Endothelial cell of umbilical vein (primary cell): ENCODE measurements around the gene SLC12A3.
"Not testable (repeated sequence)": the region's sequence is repeated elsewhere in the genome, so short reads cannot be mapped to it uniquely, and the experiment has no call there.

Experiments
- EZH2 ChIP-seq: IDR thresholded peaks from 2 replicates; pipeline ENCODE4 v1.6.1; 2012; ENCODE audit warnings: borderline replicate concordance, low read depth, mild to moderate bottlenecking, moderate library complexity, low read length, inconsistent platforms; ENCODE audit not compliant: severe bottlenecking
- GATA2 ChIP-seq: IDR thresholded peaks from 2 replicates; pipeline ENCODE4 v1.7.0; 2011; ENCODE audit warnings: low read depth, mild to moderate bottlenecking, moderate library complexity, mixed read lengths, low read length; ENCODE audit not compliant: insufficient read length, insufficient read depth
- POLR2A ChIP-seq: IDR thresholded peaks from 2 replicates; pipeline ENCODE4 v1.6.1; 2012; ENCODE audit warnings: low read depth, mild to moderate bottlenecking, control low read depth, low read length
- TF ChIP-seq, protein P1 (sequence below), 2 donors: IDR thresholded peaks; 1 replicate in 1 of 2; 2 replicates in 1 of 2; pipeline ENCODE4 v1.5.1; 2011; ENCODE audit warnings: low read length in 2 of 2, mild to moderate bottlenecking in 2 of 2, moderate library complexity in 2 of 2, control low read depth in 1 of 2, inconsistent platforms in 1 of 2, low read depth in 1 of 2; ENCODE audit not compliant: insufficient read depth in 1 of 2; ENCODE audit errors: extremely low read depth in 1 of 2
- TF ChIP-seq, protein P2 (sequence below): IDR thresholded peaks from 2 replicates; pipeline ENCODE4 v1.6.1; 2011; ENCODE audit not compliant: insufficient read depth, insufficient read length

DNA sequence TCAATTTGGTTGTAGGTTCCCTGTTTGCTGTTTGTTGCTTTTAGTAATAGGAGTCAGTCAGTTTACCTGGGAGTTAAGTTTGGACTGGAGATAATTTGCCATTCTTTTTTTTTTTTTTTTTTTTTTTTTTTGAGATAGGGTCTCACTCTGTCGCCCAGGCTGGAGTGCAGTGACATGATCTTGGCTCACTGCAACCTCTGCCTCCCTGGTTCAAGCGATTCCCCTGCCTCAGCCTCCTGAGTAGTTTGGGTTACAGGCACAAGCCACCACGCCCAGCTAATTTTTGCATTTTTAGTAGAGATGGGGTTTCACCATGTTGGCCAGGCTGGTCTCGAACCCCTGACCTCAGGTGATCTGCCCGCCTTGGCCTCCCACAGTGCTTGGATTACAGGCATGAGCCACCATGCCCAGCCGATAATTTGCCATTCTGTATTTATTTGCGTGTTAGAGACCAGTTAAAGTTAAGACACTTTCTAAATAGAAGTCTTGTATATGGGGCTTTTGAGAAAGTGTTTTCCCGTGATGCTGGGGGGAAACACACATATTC, 69.7 kb downstream of the SLC12A3 start:
- TF ChIP-seq POLR2A, EZH2, GATA2: not testable (repeated sequence)
- TF ChIP-seq, protein P1, sequence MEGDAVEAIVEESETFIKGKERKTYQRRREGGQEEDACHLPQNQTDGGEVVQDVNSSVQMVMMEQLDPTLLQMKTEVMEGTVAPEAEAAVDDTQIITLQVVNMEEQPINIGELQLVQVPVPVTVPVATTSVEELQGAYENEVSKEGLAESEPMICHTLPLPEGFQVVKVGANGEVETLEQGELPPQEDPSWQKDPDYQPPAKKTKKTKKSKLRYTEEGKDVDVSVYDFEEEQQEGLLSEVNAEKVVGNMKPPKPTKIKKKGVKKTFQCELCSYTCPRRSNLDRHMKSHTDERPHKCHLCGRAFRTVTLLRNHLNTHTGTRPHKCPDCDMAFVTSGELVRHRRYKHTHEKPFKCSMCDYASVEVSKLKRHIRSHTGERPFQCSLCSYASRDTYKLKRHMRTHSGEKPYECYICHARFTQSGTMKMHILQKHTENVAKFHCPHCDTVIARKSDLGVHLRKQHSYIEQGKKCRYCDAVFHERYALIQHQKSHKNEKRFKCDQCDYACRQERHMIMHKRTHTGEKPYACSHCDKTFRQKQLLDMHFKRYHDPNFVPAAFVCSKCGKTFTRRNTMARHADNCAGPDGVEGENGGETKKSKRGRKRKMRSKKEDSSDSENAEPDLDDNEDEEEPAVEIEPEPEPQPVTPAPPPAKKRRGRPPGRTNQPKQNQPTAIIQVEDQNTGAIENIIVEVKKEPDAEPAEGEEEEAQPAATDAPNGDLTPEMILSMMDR (IDR thresholded peaks at IDR 0.05; ENCODE audit: extremely low read depth in 1 of 2, insufficient read depth in 1 of 2, low read depth in 1 of 2, low read length in 2 of 2): not testable (repeated sequence)
- TF ChIP-seq, protein P2, sequence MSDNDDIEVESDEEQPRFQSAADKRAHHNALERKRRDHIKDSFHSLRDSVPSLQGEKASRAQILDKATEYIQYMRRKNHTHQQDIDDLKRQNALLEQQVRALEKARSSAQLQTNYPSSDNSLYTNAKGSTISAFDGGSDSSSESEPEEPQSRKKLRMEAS: not testable (repeated sequence)
